Esophagus muscularis mucosa (tissue), 4 donors: Measurements from ENCODE around the gene COX7A2. TPM values are rescaled to one million over a fixed set of nuclear protein-coding genes. Genes with fewer than 3 reads are reported as not detected.

Experiments used
- DNase-seq: peaks from one replicate; pipeline ENCODE4 v3.0.0-alpha.2; 2017; ENCODE audit errors: extremely low spot score
- H3K27ac ChIP-seq, 4 donors: fragments of 200-600 bp; sonication (generic); replicated peaks in 1 of 4; 1 replicate in 3 of 4; 2 replicates in 1 of 4; pipeline ENCODE4 v1.5.1; 2016 to 2019; ENCODE audit warnings: mild to moderate bottlenecking in 1 of 4
- H3K27me3 ChIP-seq, 4 donors: fragments of 200-600 bp; sonication (generic); one replicate each; pipeline versions ENCODE4 v1.5.1 to v1.6.0; 2016 to 2019
- H3K36me3 ChIP-seq, 4 donors: fragments of 200-600 bp; sonication (generic); one replicate each; pipeline ENCODE4 v1.5.1; 2016 to 2019
- H3K4me1 ChIP-seq, 4 donors: fragments of 200-600 bp; sonication (generic); one replicate each; pipeline ENCODE4 v1.5.1; 2016 to 2019
- H3K4me3 ChIP-seq, 4 donors: fragments of 200-600 bp; sonication (generic); 1 replicate in 2 of 4; 2 replicates in 2 of 4; pipeline ENCODE4 v1.5.1; 2016 to 2019; ENCODE audit warnings: mild to moderate bottlenecking in 4 of 4, moderate library complexity in 1 of 4
- H3K9me3 ChIP-seq, 4 donors: fragments of 200-600 bp; sonication (generic); 1 replicate in 3 of 4; 2 replicates in 1 of 4; pipeline ENCODE4 v1.5.1; 2016 to 2019
- CTCF ChIP-seq, 3 experiments: fragments of 200-600 bp in 2 of 3; fragments of 450-650 bp in 1 of 3; sonication (generic) in 2 of 3; IDR thresholded peaks; one replicate each; pipeline ENCODE4 v1.5.1; 2017 to 2019; ENCODE audit warnings: antibody characterized with exemption in 3 of 3, mild to moderate bottlenecking in 2 of 3, moderate library complexity in 1 of 3
- EP300 ChIP-seq: sonication (generic); formaldehyde crosslinking; IDR thresholded peaks from one replicate; pipeline ENCODE4 v1.6.1; 2017; ENCODE audit warnings: antibody characterized with exemption
- POLR2A ChIP-seq: fragments of 450-650 bp; IDR thresholded peaks from one replicate; pipeline ENCODE4 v1.6.1; 2017; ENCODE audit warnings: antibody characterized with exemption, moderate library complexity, mild to moderate bottlenecking, low read depth
- POLR2AphosphoS5 ChIP-seq, 2 donors: sonication (generic); formaldehyde crosslinking; IDR thresholded peaks; one replicate each; pipeline ENCODE4 v1.6.1; 2017; ENCODE audit warnings: antibody characterized with exemption in 2 of 2
- WGBS: methylation state at CpG from one replicate; pipeline ENCODE4 v1.1.5; 2018; 5-methylcytosine and 5-hydroxymethylcytosine counted together
- intact Hi-C: fragments of 100-400 bp; cut with DNase I; formaldehyde crosslinking; loops from one replicate; pipeline ENCODE4 v1.15.1; 2023
- total RNA-seq, 4 donors: library from RNA; depleted of rRNA; stranded (reverse); fragments of >200 nt; gene quantifications; one replicate each; pipeline versions ENCODE4 v1.1.0 to v1.2.1, GENCODE V29; 2016

The COX7A2 gene
- total RNA-seq, 4 donors from 2014 or later: 126 to 480 (median 300) TPM

GRCh38 chr6:75204217-75204958 is 39.2 kb downstream of the COX7A2 start:
- Histone ChIP-seq H3K27ac (peak overlapping the region; percentile 93 to 96 (median 94)), H3K4me3 (peak overlapping the region; percentile 74 to 85 (median 83)), H3K4me1 (peaks cover 45 to 93% (median 83%) of the 10 kb centered on the region in 4 donors), H3K9me3 (no peaks in the 10 kb centered on the region), H3K36me3 (no peaks in the 10 kb centered on the region), H3K27me3 (peaks cover 0 to 11% (median 0%) of the 10 kb centered on the region in 4 donors)
- 1% methylated on average over 35 of the region's 35 CpGs for WGBS
- TF ChIP-seq POLR2A: no peak
- peak; percentile 77 to 85 (median 78) for TF ChIP-seq CTCF (IDR thresholded peaks at IDR 0.05)
- peak; percentile 37 to 57 for TF ChIP-seq POLR2AphosphoS5 (IDR thresholded peaks at IDR 0.05)
- DNase-seq: peak; percentile 93
- intact Hi-C loops: loop anchor here (5.0 to 10.0 kb wide), 3 partner anchors 87 to 600 kb away; no protein-coding TSS in a partner anchor

DNA sequence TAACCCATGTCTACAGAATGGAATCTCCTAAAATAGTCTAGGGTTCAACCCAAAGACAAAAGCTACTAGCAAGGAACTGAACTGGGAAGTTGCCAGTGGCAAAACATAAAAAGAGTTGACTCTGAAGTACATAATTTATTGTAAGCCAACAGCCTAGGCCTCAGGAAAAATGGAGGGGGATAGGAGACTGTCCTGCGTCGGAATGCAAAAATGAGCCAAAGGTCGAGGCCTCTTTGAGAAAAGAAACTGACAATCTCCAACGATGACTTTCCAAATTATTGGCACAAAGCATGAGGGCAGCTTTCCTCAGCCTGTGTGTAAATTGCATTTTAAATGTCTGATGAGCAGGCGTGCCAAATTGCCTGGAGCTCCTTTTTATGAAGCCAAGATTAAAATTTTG is 39.9 kb downstream of the COX7A2 start:
- WGBS: 20% methylated on average over 5 of the region's 5 CpGs
- H3K4me3 ChIP-seq: peak overlapping the region; percentile 74 to 85 (median 83)
- H3K27me3 ChIP-seq: peaks cover 0 to 11% (median 0%) of the 10 kb centered on the region in 4 donors
- TF ChIP-seq POLR2A: no peak
- no peak for TF ChIP-seq CTCF (IDR thresholded peaks at IDR 0.05)
- no peaks in the 10 kb centered on the region for H3K9me3 ChIP-seq
- DNase-seq: no peak
- H3K36me3 ChIP-seq: no peaks in the 10 kb centered on the region
- H3K4me1 ChIP-seq: peaks cover 43 to 94% (median 83%) of the 10 kb centered on the region in 4 donors
- peak overlapping the region; percentile 93 to 96 (median 94) for H3K27ac ChIP-seq
- intact Hi-C loops: loop anchor here (5.0 to 10.0 kb wide), 3 partner anchors 86 to 599 kb away; no protein-coding TSS in a partner anchor

DNA sequence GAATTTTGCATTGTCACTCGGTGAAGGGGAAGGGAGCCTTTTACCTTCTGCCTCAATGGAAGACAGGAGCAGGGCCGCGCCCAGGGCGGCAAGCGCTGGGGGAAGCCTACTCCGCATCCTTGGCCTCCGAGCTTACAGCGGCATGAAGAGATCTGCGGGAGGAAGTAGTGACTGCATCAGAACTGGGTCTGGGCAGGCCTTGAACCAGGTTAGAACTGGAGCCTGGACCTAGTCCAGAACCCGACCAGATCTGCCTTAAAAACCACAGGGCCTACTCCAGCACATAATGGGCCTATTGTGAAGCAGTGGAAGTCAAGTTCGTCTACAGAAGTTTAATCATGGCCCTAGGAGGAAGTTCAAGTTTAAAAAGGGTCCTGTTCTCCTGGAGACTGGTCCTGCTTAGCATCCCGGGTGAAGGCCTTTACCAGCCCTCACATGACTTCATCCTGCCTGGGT is 40.9 kb downstream of the COX7A2 start:
- Histone ChIP-seq H3K9me3 (no peaks in the 10 kb centered on the region), H3K4me1 (peaks cover 37 to 93% (median 82%) of the 10 kb centered on the region in 4 donors), H3K27me3 (peaks cover 0 to 11% (median 0%) of the 10 kb centered on the region in 4 donors), H3K4me3 (peak overlapping the region; percentile 74 to 85 (median 83)), H3K36me3 (no peaks in the 10 kb centered on the region), H3K27ac (peak overlapping the region; percentile 93 to 96 (median 94))
- 27% methylated on average over 11 of the region's 12 CpGs for WGBS
- TF ChIP-seq POLR2A: no peak
- no peak for TF ChIP-seq POLR2AphosphoS5 (IDR thresholded peaks at IDR 0.05)
- TF ChIP-seq EP300: no peak
- TF ChIP-seq CTCF (IDR thresholded peaks at IDR 0.05): no peak
- DNase-seq: no peak
- intact Hi-C loops: loop anchor here (5.0 to 10.0 kb wide), 3 partner anchors 85 to 598 kb away; no protein-coding TSS in a partner anchor

- DNase-seq: no peak
- peak overlapping the region; percentile 93 to 96 (median 94) for H3K27ac ChIP-seq
- H3K4me3 ChIP-seq: peak overlapping the region; percentile 74 to 85 (median 83)
- WGBS: 18% methylated on average over 14 of the region's 46 CpGs
- TF ChIP-seq CTCF (IDR thresholded peaks at IDR 0.05) (peak; percentile 3 to 25 (median 4)), POLR2AphosphoS5 (IDR thresholded peaks at IDR 0.05) (peak; percentile 11 to 20), EP300 (no peak), POLR2A (no peak)
- H3K27me3 ChIP-seq: peaks cover 0 to 11% (median 0%) of the 10 kb centered on the region in 4 donors
- intact Hi-C loops: loop anchor here (5.0 to 10.0 kb wide), 3 partner anchors 85 to 597 kb away; no protein-coding TSS in a partner anchor
- H3K4me1 ChIP-seq: peaks cover 32 to 93% (median 80%) of the 10 kb centered on the region in 4 donors
- H3K36me3 ChIP-seq: no peaks in the 10 kb centered on the region
- H3K9me3 ChIP-seq: no peaks in the 10 kb centered on the region
Measured at GRCh38 chr6:75201901-75202672, 41.5 kb downstream of the COX7A2 start.
